ENCODE measurements around the gene KIF5A. TPM values are rescaled to one million over a fixed set of nuclear protein-coding genes. Genes with fewer than 3 reads are reported as not detected.
"Not testable (repeated sequence)": the region's sequence is repeated elsewhere in the genome, so short reads cannot be mapped to it uniquely, and the experiment has no call there.

The KIF5A gene
- total RNA-seq, 2 donors from 2014 or later, result 2.3 to 4.5 TPM

- H3K9me3 ChIP-seq (ENCODE audit: control insufficient read depth, low read length), result no peaks in the 10 kb centered on the region
- no peak overlapping the region for H3K9ac ChIP-seq (ENCODE audit: extremely low read depth, low read length, poor library complexity, severe bottlenecking)
- no peaks in the 10 kb centered on the region for H3K4me1 Mint-ChIP-seq
- no peak for DNase-seq
- no peaks in the 10 kb centered on the region for H3K27me3 Mint-ChIP-seq (ENCODE audit: insufficient read depth)
- no peaks in the 10 kb centered on the region for H3K9me3 Mint-ChIP-seq
- no peaks in the 10 kb centered on the region for H3K36me3 Mint-ChIP-seq (ENCODE audit: low read depth)
- H3K4me1 ChIP-seq (ENCODE audit: control insufficient read depth, insufficient read depth, low read length), result no peaks in the 10 kb centered on the region
- H3K27ac Mint-ChIP-seq, result no peak overlapping the region
- 86 to 100% methylated on average over 2 of the region's 2 CpGs for WGBS, 2 experiments (ENCODE audit: insufficient coverage in 1 of 2, insufficient read length in 1 of 2)
- no peaks in the 10 kb centered on the region for H3K36me3 ChIP-seq (ENCODE audit: control insufficient read depth, insufficient read depth, low read length)
- TF ChIP-seq CTCF (conservative IDR thresholded peaks at IDR 0.05), result no peak
- no peak overlapping the region for H3K27ac ChIP-seq (ENCODE audit: low read depth, low read length)
- no peak overlapping the region for H3K4me3 Mint-ChIP-seq
- H3K4me3 ChIP-seq (ENCODE audit: low read length), result no peak overlapping the region
- no peaks in the 10 kb centered on the region for H3K27me3 ChIP-seq (ENCODE audit: control insufficient read depth, insufficient read depth, low read length, poor library complexity, severe bottlenecking)
Measured at GRCh38 chr12:57560516-57560915, 10.7 kb downstream of the KIF5A start.

DNA sequence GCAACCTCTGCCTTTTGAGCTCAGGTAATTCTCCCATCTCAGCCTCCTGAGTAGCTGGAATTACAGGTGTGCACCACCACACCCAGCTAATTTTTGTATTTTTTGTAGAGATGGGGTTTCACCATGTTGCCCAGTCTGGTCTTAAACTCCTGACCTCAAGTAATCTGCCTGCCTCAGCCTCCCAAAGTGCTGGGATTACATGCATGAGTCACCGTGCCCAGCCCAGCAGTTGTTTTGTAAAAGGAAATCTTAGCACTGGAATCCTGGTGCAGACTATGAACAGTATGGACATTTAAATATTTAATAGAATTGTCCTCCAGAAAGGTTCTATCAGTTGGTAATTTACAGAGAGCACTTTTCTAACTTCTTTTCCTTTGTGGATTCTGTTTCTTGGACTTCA is 11.3 kb downstream of the KIF5A start:
- H3K27me3 Mint-ChIP-seq (ENCODE audit: insufficient read depth); H3K27ac ChIP-seq (ENCODE audit: low read depth, low read length); H3K9me3 ChIP-seq (ENCODE audit: control insufficient read depth, low read length); H3K4me1 Mint-ChIP-seq; H3K4me3 ChIP-seq (ENCODE audit: low read length); H3K4me1 ChIP-seq (ENCODE audit: control insufficient read depth, insufficient read depth, low read length); H3K9ac ChIP-seq (ENCODE audit: extremely low read depth, low read length, poor library complexity, severe bottlenecking); H3K27ac Mint-ChIP-seq; H3K27me3 ChIP-seq (ENCODE audit: control insufficient read depth, insufficient read depth, low read length, poor library complexity, severe bottlenecking); H3K4me3 Mint-ChIP-seq; DNase-seq; H3K36me3 ChIP-seq (ENCODE audit: control insufficient read depth, insufficient read depth, low read length); H3K9me3 Mint-ChIP-seq; H3K36me3 Mint-ChIP-seq (ENCODE audit: low read depth): not testable (repeated sequence)
- WGBS, 2 experiments (ENCODE audit: insufficient coverage in 1 of 2, insufficient read length in 1 of 2), result 85 to 100% methylated on average over 1 of the region's 1 CpG

- TF ChIP-seq CTCF (conservative IDR thresholded peaks at IDR 0.05), result no peak
- no peaks in the 10 kb centered on the region for H3K4me1 Mint-ChIP-seq
- Histone ChIP-seq H3K4me3 (ENCODE audit: low read length) (no peak overlapping the region), H3K36me3 (ENCODE audit: control insufficient read depth, insufficient read depth, low read length) (no peaks in the 10 kb centered on the region), H3K27ac (ENCODE audit: low read depth, low read length) (no peak overlapping the region), H3K27me3 (ENCODE audit: control insufficient read depth, insufficient read depth, low read length, poor library complexity, severe bottlenecking) (no peaks in the 10 kb centered on the region), H3K9ac (ENCODE audit: extremely low read depth, low read length, poor library complexity, severe bottlenecking) (no peak overlapping the region), H3K4me1 (ENCODE audit: control insufficient read depth, insufficient read depth, low read length) (no peaks in the 10 kb centered on the region), H3K9me3 (ENCODE audit: control insufficient read depth, low read length) (no peaks in the 10 kb centered on the region)
- no peak overlapping the region for H3K27ac Mint-ChIP-seq
- DNase-seq, result no peak
- WGBS, 2 experiments (ENCODE audit: insufficient coverage in 1 of 2, insufficient read length in 1 of 2), result 89 to 93% methylated on average over 4 of the region's 4 CpGs
- H3K27me3 Mint-ChIP-seq (ENCODE audit: insufficient read depth), result no peaks in the 10 kb centered on the region
- H3K36me3 Mint-ChIP-seq (ENCODE audit: low read depth), result peaks cover 2% of the 10 kb centered on the region
- no peaks in the 10 kb centered on the region for H3K9me3 Mint-ChIP-seq
- H3K4me3 Mint-ChIP-seq, result no peak overlapping the region
Measured at GRCh38 chr12:57563358-57563757, 13.5 kb downstream of the KIF5A start.

DNA sequence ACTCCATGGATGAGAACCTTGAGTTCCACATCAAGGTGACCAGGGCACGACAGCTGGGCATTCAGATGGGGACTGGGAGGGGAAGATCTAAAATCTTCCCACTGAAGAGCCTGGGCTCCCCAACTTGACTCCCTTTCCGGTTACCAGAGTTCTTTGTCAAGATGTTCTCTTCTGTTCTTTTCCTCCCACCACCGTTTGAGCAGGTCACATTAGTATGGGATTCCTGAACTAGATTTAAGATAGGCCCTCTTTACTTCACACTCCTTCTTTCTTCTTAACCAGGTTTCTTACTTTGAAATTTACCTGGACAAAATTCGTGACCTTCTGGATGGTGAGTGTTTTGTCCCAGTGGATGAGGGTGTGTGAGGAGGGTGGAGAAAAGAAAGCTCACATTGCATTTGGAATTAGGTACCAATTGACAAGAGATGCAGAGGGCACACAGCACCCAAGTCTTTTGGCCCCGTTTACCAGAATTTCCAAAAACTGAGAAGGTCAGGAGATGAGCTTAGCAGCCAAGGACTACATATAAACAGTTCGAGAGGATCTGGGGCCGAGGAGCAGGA is 14.4 kb downstream of the KIF5A start:
- H3K36me3 ChIP-seq (ENCODE audit: control insufficient read depth, insufficient read depth, low read length), result no peaks in the 10 kb centered on the region
- Mint-ChIP-seq H3K36me3 (ENCODE audit: low read depth) (peaks cover 8% of the 10 kb centered on the region), H3K27me3 (ENCODE audit: insufficient read depth) (no peaks in the 10 kb centered on the region), H3K27ac (no peak overlapping the region), H3K4me1 (no peaks in the 10 kb centered on the region), H3K4me3 (no peak overlapping the region), H3K9me3 (no peaks in the 10 kb centered on the region)
- H3K4me3 ChIP-seq (ENCODE audit: low read length), result no peak overlapping the region
- WGBS, 2 experiments (ENCODE audit: insufficient coverage in 1 of 2, insufficient read length in 1 of 2), result 90 to 95% methylated on average over 6 to 7 of the region's 7 CpGs
- no peak for DNase-seq
- no peaks in the 10 kb centered on the region for H3K4me1 ChIP-seq (ENCODE audit: control insufficient read depth, insufficient read depth, low read length)
- H3K27ac ChIP-seq (ENCODE audit: low read depth, low read length), result no peak overlapping the region
- no peak overlapping the region for H3K9ac ChIP-seq (ENCODE audit: extremely low read depth, low read length, poor library complexity, severe bottlenecking)
- no peaks in the 10 kb centered on the region for H3K9me3 ChIP-seq (ENCODE audit: control insufficient read depth, low read length)
- no peaks in the 10 kb centered on the region for H3K27me3 ChIP-seq (ENCODE audit: control insufficient read depth, insufficient read depth, low read length, poor library complexity, severe bottlenecking)
- no peak for TF ChIP-seq CTCF (conservative IDR thresholded peaks at IDR 0.05)

All from endodermal cell (in vitro differentiated cells).